ENCODE measurements around the gene FAM20A.

DNA sequence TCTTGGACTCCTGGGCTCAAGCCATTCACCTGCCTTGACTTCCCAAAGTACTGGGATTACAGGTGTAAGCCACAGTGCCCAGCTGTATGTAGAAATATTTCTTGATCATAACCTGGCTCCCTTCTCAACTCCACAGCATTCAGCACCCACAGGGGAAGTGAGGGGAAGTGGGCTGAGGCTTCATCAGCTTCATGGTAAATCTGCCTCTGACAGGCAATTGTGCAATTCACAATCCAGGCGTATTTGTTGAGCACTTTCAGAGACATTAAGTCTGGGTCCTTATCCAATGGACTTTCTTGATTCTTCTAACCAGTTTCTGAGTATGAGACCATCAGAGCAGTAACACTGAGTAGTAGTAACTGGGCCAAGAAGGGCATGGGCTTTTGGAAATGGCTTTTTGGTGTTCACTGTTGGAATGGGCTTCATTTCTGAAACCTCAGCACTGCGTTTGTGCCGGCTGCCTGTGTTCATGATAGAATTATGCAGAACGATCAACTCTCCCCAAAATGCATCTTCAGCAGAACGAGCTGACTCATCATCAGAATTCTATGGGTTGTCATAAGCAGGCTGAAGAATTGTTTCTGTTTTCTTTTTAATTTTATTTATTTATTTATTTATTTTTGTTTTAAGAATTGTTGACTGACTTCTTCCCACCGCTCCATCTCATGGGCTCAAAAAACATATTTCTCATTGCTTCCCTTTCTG is 28.9 kb downstream of the FAM20A start:
- TF ChIP-seq CREB1 (IDR thresholded peaks at IDR 0.05; ENCODE audit: low read depth): no peak
- no peak for TF ChIP-seq RAD21 (IDR thresholded peaks at IDR 0.05; ENCODE audit: low read depth)
- TF ChIP-seq, protein P1, sequence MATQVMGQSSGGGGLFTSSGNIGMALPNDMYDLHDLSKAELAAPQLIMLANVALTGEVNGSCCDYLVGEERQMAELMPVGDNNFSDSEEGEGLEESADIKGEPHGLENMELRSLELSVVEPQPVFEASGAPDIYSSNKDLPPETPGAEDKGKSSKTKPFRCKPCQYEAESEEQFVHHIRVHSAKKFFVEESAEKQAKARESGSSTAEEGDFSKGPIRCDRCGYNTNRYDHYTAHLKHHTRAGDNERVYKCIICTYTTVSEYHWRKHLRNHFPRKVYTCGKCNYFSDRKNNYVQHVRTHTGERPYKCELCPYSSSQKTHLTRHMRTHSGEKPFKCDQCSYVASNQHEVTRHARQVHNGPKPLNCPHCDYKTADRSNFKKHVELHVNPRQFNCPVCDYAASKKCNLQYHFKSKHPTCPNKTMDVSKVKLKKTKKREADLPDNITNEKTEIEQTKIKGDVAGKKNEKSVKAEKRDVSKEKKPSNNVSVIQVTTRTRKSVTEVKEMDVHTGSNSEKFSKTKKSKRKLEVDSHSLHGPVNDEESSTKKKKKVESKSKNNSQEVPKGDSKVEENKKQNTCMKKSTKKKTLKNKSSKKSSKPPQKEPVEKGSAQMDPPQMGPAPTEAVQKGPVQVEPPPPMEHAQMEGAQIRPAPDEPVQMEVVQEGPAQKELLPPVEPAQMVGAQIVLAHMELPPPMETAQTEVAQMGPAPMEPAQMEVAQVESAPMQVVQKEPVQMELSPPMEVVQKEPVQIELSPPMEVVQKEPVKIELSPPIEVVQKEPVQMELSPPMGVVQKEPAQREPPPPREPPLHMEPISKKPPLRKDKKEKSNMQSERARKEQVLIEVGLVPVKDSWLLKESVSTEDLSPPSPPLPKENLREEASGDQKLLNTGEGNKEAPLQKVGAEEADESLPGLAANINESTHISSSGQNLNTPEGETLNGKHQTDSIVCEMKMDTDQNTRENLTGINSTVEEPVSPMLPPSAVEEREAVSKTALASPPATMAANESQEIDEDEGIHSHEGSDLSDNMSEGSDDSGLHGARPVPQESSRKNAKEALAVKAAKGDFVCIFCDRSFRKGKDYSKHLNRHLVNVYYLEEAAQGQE (IDR thresholded peaks at IDR 0.05; ENCODE audit: low read depth): no peak
- TF ChIP-seq, protein P2, sequence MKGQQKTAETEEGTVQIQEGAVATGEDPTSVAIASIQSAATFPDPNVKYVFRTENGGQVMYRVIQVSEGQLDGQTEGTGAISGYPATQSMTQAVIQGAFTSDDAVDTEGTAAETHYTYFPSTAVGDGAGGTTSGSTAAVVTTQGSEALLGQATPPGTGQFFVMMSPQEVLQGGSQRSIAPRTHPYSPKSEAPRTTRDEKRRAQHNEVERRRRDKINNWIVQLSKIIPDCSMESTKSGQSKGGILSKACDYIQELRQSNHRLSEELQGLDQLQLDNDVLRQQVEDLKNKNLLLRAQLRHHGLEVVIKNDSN (IDR thresholded peaks at IDR 0.05): no peak
- TF ChIP-seq, protein P3, sequence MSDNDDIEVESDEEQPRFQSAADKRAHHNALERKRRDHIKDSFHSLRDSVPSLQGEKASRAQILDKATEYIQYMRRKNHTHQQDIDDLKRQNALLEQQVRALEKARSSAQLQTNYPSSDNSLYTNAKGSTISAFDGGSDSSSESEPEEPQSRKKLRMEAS (IDR thresholded peaks at IDR 0.05): no peak
- TF ChIP-seq NFIC (IDR thresholded peaks at IDR 0.05): no peak
- TF ChIP-seq TAF1 (IDR thresholded peaks at IDR 0.05; ENCODE audit: low read depth): no peak
- TF ChIP-seq CEBPB (IDR thresholded peaks at IDR 0.05): no peak
